Stimulated activated CD8-positive, alpha-beta memory T cell treated with anti-CD3 and anti-CD28 coated beads, Interleukin-7, amount 100 ng/mL, for 1 hour (primary cell): ENCODE data around the gene FBXO10.
"Not testable (repeated sequence)": the region's sequence is repeated elsewhere in the genome, so short reads cannot be mapped to it uniquely, and the experiment has no call there.

ENCODE experiments used
- DNase-seq, 2 donors: peaks; one replicate each; pipeline ENCODE4 v3.0.0-alpha.2; 2020; ENCODE audit warnings: low read depth in 2 of 2

Gene FBXO10, protein sequence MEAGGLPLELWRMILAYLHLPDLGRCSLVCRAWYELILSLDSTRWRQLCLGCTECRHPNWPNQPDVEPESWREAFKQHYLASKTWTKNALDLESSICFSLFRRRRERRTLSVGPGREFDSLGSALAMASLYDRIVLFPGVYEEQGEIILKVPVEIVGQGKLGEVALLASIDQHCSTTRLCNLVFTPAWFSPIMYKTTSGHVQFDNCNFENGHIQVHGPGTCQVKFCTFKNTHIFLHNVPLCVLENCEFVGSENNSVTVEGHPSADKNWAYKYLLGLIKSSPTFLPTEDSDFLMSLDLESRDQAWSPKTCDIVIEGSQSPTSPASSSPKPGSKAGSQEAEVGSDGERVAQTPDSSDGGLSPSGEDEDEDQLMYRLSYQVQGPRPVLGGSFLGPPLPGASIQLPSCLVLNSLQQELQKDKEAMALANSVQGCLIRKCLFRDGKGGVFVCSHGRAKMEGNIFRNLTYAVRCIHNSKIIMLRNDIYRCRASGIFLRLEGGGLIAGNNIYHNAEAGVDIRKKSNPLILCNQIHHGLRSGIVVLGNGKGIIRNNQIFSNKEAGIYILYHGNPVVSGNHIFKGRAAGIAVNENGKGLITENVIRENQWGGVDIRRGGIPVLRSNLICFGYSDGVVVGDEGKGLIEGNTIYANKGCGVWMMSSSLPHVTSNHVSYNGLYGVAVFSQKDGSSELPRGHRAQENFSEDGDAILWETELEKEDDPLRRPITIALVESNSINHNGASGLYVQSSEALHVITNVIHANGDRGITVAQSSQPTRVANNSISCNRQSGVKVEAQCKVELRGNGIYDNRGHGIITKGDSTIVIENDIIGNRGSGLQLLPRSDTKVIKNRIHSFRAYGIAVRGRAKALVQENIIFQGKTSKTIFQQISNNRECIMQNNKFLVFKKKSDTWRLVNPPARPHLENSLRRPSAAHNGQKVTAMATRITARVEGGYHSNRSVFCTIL

GRCh38 chr9:37575921-37576721 is at the start of gene FBXO10:
Gene FBXO10, minus strand, starts transcription at chr9:37576380. Its CDS starts 34,612 bp downstream, at chr9:37541768.
- no peak for DNase-seq

- DNase-seq, result no peak
These were observed 49.6 kb upstream of the FBXO10 start for GRCh38 chr9:37625758-37626147.

DNA sequence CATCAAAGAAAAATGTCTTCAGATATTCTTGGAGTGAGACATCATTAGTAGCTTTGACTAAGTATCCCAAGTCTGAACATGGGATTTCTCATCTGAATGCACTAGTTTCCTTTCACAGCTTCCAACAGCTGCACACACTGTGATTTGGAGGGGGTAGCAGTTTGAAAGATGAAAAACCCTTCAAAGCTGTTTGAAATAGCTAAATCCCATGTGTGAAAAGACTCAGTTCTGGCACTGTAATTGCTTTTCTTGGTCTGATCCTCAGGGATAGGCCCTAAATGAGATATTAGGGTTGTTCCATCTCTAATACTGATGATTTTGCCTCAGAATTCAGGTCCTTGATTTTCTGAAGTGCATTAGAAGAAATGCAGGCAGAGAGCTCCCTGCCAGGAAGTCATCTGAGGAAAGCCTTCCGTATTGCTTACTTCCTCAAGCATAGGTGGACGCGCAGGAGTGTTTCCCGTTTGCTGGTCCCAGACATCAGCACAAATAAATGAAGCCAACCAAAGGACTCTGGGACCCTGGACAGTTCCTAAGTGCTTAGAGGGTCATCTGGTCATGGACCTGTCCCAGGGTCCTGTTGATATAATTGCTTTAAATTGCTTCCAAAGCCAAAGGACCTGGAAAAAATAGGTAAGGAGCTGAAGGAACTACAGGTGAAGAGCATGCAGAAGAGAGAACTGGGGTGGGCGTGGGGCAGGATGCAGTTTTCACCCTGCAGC is 49.0 kb upstream of the FBXO10 start:
- DNase-seq, result no peak

DNA sequence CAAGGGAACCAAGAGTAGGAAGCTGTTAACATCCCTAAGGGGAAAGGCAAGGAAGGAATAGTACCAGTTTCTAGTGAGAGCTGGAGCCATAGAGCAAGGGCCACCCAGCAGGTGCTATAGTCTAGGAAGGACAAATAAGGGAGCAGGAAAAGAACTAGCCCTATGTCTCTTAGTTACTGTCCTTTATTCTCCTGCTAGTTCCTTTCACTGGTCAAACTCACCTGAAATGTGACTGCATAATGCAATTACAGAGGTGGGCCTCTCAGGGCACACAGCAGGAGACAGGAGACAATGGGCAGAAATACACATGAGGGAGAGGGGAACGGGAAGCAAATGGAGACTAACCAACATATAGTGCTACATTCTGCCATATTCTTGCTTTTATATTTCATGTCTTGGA is 47.9 kb upstream of the FBXO10 start:
- no peak for DNase-seq

DNA sequence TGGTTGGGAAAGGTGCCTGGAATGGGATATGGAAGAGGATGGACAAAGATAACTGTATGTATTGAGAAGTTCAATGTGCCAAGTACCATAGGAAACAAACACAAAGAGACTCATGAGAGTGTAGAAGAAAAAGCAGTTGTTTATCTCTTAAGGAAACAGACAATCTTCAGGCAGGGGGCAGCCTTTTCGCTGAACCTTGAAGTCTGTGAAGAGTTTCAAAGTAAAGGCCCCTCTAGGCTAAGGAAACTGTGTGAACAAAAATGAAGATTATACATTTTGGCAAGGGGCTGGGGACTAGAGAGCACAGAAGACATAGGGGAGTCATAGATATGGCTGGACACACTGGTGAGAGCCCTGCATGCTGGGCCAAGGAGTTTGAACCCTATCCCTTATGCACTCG is 47.1 kb upstream of the FBXO10 start:
- no peak for DNase-seq

DNA sequence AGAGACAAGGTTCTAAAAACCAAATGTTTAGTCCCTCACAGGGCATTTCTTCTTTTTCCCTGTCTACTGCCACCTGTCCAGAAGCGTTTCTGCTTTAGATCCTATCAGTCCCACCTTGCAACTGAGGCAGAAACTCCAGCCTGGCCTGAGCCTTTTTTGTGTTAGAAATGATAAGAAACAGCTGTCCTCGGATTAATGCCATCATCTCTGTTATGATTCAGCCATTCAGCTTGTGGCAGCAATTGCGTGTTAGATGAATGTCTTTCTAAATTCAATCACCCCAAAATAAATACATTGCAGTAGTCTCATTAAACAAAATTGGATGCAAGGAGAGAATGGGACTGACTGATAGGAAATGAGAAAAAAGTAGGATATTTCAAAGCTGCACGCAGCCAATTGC is 46.3 kb upstream of the FBXO10 start:
- no peak for DNase-seq

GRCh38 chr9:37621273-37622121 is 45.3 kb upstream of the FBXO10 start:
- no peak for DNase-seq

DNA sequence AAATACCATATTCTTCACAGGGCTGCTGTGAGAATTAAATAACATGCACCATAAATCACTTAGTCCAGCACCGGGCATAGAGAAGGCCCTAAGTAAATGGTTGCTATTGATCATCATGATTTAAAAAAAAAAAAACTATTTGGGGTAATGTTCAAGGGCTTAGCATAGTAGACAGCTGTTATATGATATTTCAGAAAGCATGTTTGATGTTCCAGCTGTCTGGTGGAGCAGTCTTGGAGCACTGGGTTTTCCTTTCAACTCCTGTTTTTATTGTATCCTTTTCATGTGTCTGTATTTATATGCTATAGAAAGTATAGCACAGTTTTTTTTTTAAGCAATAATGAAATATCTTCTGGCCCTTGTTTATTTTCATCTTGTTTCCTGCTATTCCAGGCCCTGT is 44.2 kb upstream of the FBXO10 start:
- DNase-seq, result no peak

DNA sequence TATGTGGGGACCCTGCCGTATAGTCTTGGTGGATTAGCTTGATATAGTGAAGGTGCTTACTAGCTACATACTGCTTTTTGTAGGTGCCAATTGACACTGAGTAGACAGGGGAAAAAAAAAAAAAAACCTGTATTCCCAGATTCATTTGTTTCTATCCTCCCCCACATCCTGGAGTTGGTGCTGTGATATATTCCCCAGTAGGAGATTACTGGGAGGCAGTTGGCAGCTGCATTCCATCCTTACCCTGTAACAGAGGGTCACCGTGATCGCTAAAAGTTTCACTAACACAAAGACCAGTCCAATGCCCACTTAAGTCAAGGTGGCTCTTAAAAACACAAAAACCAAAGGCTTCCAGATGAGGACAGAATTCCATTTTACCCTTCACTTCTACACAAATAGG is 43.6 kb upstream of the FBXO10 start:
- DNase-seq, result no peak

GRCh38 chr9:37618817-37619216 is 42.6 kb upstream of the FBXO10 start:
- DNase-seq, result no peak

DNA sequence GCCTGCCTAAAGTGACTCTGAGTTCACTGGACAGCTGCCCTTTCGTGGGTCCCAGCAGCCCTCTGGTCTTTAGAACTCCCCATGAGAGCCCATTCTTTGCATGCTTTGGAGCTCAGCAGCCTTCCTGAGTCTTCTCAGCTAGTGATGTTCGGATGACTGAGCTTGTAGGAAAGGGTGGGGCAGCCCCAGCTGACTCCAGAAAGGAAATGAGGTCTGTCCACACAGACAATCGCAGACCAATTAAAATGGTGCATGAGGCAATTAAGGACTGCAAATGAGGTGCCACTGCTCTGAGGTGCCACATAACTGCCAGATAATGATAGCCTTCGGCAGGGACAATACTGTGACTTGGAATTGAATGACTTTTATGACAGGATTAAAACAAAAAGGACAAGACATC is 41.7 kb upstream of the FBXO10 start:
- no peak for DNase-seq

DNA sequence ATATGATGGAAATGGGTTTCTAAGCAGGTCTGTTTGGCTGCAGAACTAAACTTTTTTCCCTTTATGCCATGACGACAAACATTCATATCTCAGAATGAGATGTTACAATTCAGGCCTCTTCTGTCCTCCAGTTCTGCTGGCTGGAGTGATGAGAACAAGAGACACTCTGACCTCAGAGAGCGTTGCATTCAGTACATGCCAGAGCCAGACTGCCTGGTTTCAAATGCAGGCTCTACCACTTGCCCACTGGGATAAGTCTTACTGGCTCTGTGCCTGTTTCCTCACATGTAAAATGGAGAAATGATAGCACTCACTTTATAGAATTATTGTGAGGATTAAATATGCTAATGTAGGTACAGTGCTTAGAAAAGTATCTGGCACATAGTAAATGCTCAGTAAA is 41.0 kb upstream of the FBXO10 start:
- no peak for DNase-seq

GRCh38 chr9:37611961-37612360 is 35.8 kb upstream of the FBXO10 start:
- DNase-seq, result no peak

DNA sequence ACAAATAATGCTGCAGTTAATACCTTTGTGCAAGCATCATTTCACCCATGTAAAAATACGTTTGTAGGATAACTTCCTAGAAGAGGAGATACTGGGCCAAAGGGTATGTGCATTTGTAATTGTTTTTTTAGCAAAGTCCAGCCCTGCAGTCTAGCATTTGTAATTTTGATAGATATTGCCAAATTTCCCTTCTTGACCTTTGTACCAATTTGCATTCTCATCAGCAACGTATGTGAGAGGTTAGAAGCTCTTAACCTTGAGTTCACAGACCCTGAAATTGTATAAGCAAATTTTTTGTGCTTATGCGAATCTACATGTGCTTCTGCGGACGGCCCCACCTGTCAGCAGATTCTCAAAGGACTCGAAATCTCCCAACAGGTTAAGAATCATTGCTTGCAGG is 34.8 kb upstream of the FBXO10 start:
- no peak for DNase-seq

GRCh38 chr9:37609735-37610397 is 33.7 kb upstream of the FBXO10 start:
- DNase-seq, result no peak

GRCh38 chr9:37608250-37608649 is 32.1 kb upstream of the FBXO10 start:
- no peak for DNase-seq

DNA sequence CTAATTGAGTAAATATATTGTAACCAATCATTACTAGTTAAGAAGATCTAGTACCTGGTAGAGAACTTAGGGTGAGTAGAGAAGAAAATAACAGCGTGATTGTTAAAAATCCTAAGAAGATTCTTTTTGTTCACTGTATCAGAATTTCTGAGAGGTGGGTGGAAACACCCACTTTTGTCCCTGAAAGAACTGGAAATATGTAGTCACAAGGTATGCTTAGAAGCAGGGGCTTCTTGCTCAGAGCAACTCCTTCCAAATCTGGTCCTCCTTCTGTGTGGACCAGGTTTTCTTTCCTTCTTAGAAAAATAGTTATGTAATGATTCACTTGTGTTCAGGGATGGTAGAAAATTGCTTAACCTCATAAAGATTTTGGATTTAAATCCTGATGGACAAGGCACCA is 28.1 kb upstream of the FBXO10 start:
- no peak for DNase-seq

DNA sequence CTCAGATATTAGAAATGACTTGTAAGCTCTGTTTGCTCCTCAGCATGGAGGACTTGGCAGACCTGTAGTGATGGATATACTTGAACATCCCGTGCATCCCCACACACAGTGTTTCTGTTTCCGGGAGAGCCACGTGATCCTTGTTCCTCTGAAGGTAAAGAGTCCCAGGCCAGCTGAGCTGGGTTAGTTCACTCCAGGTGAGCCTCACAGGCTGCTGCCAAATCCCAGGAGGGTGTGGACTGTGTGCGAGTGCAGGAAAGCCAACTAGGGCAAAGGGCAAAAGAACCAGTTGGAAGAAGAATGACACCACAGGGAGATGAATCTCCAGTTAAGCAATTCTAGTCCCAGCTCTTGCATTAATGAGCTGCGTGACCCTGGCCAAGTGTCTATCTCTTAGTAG is 26.6 kb upstream of the FBXO10 start:
- no peak for DNase-seq

DNA sequence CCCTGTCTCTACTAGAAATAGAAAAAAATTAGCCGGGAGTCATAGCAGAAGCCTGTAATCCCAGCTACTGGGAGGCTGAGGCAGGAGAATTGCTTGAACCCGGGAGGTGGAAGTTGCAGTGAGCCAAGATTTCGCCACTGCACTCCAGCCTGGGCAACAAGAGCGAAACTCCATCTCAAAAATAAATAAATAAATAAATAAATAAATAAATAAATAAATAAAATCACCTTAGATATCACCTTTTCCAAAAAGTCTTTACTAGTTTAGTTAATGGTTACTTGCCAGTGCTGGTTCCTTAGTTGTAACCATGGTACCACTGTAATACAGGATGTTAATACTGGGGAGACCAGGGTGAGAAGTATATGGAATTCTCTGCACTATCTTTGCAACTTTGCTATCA is 25.9 kb upstream of the FBXO10 start:
- DNase-seq, result not testable (repeated sequence)

DNA sequence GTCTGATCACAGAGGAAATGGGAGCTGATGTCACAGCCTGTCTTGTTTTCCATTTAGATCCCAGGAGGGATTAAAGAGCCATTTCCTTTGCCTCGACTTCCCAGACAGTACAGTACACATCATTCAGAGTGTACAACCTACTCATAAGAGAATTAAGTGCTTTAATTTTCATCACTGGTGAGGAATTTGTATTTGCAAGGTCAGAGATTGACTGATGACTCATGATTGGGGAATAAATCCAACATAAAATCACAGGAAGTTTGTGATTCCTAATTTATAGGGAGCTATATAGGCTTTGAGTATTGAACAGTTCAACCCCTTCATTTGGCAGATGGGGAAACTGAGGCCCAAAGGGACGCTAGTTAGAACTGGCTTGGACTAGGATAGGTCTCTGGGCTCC is 20.3 kb upstream of the FBXO10 start:
- no peak for DNase-seq
